NOMO-1 treated with dmso at 0.1 percent for 144 hours (cell line): ENCODE data around the gene ADA.

Source experiments
- DNase-seq: peaks from one replicate; lab custom pipeline; 2025; ENCODE audit not compliant: unreplicated experiment; lab: John Stamatoyannopoulos, UW

ADA gene

GRCh38 chr20:44646023-44646640 is 5.4 kb downstream of the ADA start:
- DNase-seq = peak; percentile 94

DNA sequence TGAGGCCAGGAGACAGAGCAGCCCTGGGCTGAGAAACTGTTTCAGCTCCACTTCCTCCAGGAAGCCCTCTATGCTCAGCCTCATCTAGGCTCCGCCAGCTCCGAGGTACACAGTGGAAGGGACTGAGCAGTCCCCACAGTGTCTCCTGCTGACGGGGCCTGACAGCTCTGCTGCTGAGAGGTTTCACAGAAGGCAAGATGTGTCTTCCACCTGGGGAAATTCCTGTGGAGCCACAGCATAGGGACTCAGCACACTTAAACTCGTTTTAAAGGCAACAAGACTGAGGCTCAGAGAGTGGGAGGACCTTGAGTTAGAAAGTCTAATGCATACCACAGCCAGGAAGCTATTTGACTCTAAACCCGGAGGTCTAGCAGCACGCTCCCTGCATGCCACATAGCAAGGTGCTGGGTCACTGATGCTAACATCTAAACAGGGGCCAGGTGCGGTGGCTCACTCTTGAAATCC is 6.8 kb downstream of the ADA start:
- DNase-seq = no peak

DNA sequence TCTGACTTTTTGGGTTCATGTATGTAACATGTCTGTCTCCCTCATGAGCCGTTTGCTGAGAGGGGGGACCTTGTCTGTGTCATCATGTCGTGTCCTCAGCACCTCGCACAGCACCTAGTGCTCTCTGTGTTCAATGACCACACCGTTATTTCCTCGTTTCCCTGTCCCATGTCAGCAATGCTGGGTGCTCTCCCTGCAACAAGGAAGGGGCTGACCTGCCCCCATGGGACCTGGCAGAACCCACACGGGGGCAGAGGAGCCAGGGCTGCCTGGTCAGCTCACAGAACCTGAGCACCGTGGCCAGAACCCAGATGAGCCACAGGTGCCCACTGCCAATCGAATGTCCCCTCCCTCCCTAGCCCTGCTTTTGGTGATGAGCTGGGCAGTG is 7.3 kb downstream of the ADA start:
- DNase-seq = no peak

DNA sequence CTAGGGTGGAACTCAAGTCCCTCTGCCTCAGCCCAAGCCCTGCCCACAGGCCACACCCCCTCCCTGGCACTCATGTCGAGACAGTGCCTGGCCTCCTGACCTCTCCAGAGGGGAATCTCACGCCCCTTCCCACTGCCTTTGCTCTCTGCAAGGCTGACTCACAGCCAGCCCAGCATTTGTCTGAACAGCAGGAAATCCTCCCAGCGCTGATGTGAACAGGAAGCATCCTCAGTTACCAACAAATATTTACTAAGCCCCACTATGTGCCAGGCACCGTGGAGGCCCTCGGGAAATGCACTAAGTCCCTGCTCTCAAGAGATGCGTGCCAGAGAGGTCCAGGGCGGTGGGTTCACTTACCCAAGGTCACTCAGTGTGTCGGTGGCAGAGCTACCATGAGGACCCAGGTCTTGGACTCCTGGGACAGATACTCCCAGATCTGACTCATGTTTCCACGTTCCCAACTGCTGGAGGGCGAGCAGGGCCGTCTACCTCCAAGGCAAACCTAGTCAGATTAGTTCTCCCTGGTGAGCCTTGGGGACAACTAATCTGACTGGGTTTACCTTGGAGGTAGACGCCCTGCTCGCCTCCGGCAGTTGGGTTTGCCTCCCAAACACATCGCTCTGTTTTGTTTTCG is 7.8 kb downstream of the ADA start:
- DNase-seq = no peak

DNA sequence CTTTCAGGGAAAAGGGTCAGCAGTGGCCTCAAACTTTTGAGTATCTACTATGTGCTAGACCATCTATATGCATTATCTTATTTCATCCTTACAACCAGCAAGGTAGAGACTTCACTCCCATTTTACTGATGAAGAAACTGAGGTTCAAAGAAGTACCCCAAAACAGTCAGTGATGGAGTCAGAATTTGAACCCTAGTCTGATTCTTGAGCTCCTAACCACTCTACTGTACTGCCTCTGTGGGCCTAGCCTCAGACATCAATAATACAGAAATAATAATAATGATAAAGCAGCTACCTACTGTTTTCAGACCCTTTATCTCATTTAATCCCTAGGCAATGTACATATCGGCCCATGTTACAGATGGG is 8.4 kb downstream of the ADA start:
- no peak for DNase-seq

GRCh38 chr20:44642203-44643153 is 9.0 kb downstream of the ADA start:
- DNase-seq = peak; percentile 71

GRCh38 chr20:44641325-44641724 is 10.2 kb downstream of the ADA start:
- peak; percentile 43 for DNase-seq

DNA sequence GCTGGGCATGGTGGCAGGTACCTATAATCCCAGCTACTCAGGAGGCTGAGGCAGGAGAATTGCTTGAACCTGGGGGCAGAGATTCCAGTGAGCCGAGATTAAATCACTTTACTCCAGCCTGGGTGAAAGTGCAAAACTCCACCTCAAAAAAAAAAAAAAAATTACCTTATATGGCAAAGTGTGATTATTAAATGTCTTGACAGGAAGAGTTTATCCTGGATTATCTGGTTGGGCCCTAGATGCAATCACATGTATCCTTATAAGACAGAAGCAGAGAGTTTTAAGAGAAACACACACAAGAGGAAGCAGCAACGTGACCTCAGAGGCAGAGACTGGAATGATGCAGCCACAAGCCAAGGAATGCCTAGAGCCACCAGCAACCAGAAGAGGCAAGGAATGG is 11.0 kb downstream of the ADA start:
- DNase-seq = no peak

DNA sequence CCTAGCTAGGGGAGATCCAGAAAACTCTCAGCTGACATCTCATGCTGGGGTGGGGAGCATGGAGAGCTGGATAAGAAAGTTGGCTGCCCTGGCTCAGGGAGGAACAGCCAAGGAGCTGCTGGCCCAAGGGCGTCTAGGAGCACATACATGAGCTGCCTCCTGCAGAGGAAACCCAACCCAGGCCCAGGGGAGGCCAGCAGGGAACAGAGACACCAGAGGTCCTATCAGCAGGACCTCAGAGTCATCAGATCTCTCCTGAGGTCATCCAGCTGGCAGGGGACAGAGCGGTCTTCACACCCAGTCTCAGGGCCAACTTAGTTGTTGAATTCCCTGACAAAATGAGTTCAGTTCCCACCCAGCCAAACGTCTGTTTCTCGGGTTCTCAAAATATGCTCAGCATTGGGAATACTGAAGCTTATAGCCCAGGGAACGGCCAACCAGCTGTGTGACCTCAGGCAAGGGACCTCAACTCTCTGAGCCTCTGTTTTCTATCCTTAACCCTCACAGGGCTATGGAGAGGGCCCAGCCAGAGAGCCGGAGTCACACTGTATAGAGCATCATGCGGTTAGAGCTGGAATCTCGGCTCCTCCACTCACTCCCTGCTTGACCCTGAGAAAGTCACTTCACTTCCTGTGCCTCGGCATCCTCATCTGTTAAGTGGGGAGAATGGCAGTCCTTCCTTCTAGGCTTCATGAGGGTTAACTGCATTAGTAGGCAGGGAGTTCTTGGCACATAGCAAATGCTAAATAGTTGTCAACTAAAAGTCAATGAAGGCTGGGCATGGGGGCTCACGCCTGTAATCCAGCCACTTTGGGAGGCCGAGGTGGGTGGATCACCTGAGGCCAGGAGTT is 13.8 kb downstream of the ADA start:
- DNase-seq = no peak

DNA sequence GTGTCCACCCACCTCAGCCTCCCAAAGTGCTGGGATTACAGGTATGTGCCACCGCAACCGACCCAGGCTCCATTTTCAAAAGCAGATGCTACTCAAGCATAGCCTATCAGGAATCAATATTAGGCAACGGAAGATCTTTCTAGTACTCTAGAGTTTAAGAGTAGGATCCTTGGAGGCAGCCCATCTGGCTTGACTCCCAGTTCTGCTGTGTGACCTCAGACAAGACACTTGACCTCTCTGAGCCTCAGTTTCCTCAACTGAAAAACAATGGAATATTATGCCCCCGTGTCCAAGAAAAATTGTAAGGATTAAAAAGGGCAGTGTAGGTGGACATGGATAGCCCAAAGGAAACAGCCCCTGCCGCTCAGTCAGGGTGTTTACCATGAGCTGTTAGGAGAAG is 14.5 kb downstream of the ADA start:
- DNase-seq = no peak

- DNase-seq = no peak
These were observed 15.6 kb downstream of the ADA start for GRCh38 chr20:44635877-44636276.

DNA sequence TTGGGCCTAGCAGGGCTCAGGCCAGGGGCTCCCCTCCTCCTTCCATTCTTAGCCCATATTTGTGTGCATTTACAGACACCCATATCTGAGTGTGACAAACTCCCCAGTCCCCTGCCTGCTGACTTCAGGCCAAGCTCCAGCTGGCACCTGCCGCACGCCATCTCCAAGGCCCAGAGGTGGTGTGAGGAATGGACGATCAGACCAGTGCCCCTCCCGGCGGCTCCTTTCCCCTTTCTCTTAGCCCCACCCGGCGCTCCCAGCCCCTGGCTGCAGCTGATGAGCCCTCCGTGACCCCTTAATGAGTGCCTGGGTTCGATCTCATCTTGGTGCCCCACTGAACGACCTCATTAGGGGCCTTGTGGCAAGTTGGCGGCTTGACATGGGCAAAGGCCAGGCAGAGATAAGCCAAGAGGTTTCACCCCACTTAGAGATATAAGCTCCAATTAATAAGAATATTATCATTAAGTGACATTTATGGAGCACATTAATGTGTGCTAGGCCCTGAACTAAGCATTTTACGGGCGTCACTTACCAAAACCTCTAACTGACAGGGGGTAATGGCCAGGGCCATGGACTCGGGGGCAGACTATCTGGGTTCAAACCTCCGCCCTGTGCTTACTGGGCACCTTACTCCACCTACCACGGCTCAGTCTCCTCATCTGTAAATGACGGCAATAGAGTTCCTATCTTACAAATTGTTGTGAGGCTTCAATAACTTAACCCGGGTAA is 17.5 kb downstream of the ADA start:
- DNase-seq = no peak

- DNase-seq = no peak
These were observed 18.2 kb downstream of the ADA start for GRCh38 chr20:44633187-44633810.

DNA sequence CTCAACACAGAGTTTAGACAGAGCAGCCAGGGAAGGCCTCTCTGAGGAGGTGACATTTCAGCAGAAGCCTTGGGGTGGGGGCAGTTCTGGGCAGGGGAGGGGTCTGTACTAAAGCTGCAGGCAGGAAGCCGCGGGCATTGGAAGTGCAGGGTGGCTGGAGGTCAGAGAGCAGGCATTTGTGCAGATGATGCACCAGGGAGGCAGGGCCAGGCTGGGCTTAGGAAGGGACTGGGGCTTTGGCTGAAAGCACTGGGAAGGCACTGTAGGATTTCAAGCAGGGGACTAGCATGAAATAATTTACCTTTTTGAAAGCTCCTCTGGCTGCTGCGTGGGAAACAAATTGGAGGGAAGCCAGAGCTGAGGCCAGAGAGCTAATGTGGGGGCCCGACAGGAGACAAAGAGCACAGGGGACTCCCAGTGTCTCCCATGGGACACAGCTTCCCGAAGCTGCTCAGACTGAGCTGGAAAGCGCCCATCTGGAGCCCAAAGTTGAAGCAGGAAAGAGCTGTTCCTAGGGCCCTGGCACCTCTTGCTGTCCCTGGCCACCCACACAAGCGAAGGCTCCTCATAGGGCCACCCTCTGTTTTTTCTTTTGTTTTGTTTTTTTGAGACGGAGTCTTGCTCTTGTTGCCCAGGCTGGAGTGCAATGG is 19.3 kb downstream of the ADA start:
- no peak for DNase-seq

DNA sequence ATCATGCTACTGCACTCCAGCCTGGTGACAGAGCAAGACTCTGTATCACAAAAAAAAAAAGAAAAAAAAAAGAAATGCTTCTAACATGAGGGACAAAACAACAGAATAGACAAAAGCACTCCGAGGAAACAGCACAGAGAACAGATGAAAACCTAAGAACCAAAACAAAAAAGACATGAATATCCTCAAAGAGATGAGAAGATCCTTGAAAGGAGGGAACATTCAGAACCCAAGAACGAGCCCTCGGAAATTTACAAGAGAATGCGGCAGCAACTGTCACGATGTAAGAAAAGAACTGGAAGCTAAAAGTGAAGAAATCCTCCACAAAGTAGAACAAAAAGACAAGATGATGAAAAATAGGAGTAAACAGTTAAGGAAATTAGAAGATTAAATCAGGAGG is 21.2 kb downstream of the ADA start:
- DNase-seq = no peak

- DNase-seq = no peak
These were observed 22.0 kb downstream of the ADA start for GRCh38 chr20:44629542-44629941.

- no peak for DNase-seq
These were observed 22.5 kb downstream of the ADA start for GRCh38 chr20:44629017-44629385.

GRCh38 chr20:44627364-44628010 is 24.0 kb downstream of the ADA start:
- no peak for DNase-seq

DNA sequence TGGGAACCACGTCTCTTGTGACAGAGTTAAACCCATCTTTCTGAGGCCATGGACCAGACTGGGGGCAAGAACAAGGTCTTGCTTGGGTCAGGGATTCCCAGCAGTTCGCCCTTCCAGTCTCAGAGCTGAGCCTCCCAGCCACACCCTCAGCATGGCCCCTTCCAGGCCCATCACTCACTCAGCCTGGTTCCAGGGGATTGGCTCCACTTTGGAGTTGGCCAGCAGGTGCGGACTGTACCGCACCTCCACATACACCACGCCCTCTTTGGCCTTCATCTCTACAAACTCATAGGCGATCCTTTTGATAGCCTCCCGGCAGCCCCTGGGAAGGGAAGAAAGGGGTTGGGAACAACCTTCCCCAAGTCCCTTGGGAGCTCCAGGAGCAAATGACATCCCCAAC is 25.2 kb downstream of the ADA start:
- DNase-seq = no peak
